Right atrium auricular region (tissue), 2 donors: ENCODE results near the gene KRT76. TPM values are rescaled to one million over a fixed set of nuclear protein-coding genes. Genes with fewer than 3 reads are reported as not detected.
A peak's percentile ranks its signal among the peaks of the same experiment; 100 is the strongest.

ENCODE experiments used
- DNase-seq: peaks from one replicate; pipeline ENCODE4 v3.0.0-alpha.2; 2019; ENCODE audit warnings: low spot score
- H3K27ac ChIP-seq, 2 donors: fragments of 200-600 bp; sonication (generic); 1 replicate in 1 of 2; 2 replicates in 1 of 2; pipeline ENCODE4 v1.5.1; 2016 to 2019
- H3K27me3 ChIP-seq, 2 donors: fragments of 200-600 bp; sonication (generic); one replicate each; pipeline versions ENCODE4 v1.5.1 to v1.6.0; 2017 to 2019
- H3K36me3 ChIP-seq: fragments of 200-600 bp; sonication (generic); one replicate; pipeline ENCODE4 v1.5.1; 2016
- H3K4me1 ChIP-seq, 2 donors: fragments of 200-600 bp; sonication (generic); one replicate each; pipeline versions ENCODE4 v1.5.1 to v1.6.0; 2017 to 2019
- H3K4me3 ChIP-seq, 2 donors: fragments of 200-600 bp; sonication (generic); 1 replicate in 1 of 2; 2 replicates in 1 of 2; pipeline ENCODE4 v1.5.1; 2017 to 2019; ENCODE audit warnings: mild to moderate bottlenecking in 1 of 2, moderate library complexity in 1 of 2
- H3K9me3 ChIP-seq, 2 donors: fragments of 200-600 bp; sonication (generic); one replicate each; pipeline ENCODE4 v1.5.1; 2019
- total RNA-seq, 2 donors: library from RNA; depleted of rRNA; stranded (reverse); fragments of >200 nt; gene quantifications; one replicate each; pipeline ENCODE4 v1.1.0, GENCODE V29; 2016
- TF ChIP-seq, protein P1 (sequence below), 2 donors: fragments of 200-600 bp; sonication (generic); IDR thresholded peaks; one replicate each; pipeline ENCODE4 v1.5.1; 2019; ENCODE audit warnings: antibody characterized with exemption in 2 of 2

Gene KRT76
- total RNA-seq, 2 donors from 2014 or later = not detected

- TF ChIP-seq, protein P1, sequence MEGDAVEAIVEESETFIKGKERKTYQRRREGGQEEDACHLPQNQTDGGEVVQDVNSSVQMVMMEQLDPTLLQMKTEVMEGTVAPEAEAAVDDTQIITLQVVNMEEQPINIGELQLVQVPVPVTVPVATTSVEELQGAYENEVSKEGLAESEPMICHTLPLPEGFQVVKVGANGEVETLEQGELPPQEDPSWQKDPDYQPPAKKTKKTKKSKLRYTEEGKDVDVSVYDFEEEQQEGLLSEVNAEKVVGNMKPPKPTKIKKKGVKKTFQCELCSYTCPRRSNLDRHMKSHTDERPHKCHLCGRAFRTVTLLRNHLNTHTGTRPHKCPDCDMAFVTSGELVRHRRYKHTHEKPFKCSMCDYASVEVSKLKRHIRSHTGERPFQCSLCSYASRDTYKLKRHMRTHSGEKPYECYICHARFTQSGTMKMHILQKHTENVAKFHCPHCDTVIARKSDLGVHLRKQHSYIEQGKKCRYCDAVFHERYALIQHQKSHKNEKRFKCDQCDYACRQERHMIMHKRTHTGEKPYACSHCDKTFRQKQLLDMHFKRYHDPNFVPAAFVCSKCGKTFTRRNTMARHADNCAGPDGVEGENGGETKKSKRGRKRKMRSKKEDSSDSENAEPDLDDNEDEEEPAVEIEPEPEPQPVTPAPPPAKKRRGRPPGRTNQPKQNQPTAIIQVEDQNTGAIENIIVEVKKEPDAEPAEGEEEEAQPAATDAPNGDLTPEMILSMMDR (IDR thresholded peaks at IDR 0.05) = no peak
- H3K4me3 ChIP-seq = no peak overlapping the region
- no peak overlapping the region for H3K27ac ChIP-seq
- H3K9me3 ChIP-seq = no peaks in the 10 kb centered on the region
- H3K27me3 ChIP-seq = no peaks in the 10 kb centered on the region
- H3K36me3 ChIP-seq = no peaks in the 10 kb centered on the region
- peaks cover 0 to 9% of the 10 kb centered on the region in 2 donors for H3K4me1 ChIP-seq
- no peak for DNase-seq
These were observed 15.3 kb upstream of the KRT76 start for GRCh38 chr12:52792185-52793029.

DNA sequence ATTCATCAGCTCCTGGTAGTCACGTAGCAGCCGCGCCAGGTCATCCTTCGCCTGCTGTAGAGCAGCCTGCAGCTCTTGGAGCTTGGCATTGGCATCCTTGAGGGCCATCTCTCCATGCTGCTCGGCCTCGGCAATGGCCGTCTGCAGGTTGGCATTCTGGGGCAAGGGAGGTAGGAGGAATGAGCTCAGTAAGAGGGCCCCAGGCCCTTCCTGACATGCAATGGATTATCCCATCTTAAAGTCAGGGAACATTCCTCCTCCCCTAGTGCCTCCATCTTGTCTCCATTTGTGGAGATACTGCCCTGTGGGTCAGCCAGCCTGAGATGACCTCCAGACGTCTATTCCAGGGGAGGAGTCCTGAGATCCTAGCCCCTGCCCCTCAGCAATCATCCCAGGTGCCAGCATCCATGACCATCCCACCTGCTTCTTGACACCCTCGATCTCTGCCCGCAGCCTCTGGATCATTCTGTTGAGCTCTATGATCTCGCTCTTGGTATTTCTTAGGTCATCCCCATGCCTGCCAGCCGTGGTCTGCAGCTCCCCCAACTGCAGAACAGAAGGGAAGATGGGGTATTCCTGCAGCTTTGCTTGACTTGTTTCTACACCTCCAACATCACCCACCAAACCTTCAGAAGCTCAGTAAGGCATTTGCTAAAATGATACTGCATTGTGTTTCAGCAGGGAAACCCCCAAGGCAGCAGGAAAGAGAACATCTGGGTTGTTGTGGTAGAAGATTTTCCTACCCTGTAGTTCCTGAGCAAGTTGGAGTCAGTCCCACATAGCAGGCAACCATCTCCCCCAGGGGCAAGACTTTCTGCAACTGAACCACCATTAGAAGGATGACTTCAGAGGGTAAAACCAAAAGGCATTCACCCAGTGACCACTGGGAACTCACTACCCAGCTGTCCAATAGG, 14.4 kb upstream of the KRT76 start:
- H3K9me3 ChIP-seq = no peaks in the 10 kb centered on the region
- TF ChIP-seq, protein P1 (IDR thresholded peaks at IDR 0.05) = no peak
- no peak overlapping the region for H3K27ac ChIP-seq
- no peak for DNase-seq
- peaks cover 0 to 9% of the 10 kb centered on the region in 2 donors for H3K4me1 ChIP-seq
- no peaks in the 10 kb centered on the region for H3K27me3 ChIP-seq
- H3K4me3 ChIP-seq = no peak overlapping the region
- no peaks in the 10 kb centered on the region for H3K36me3 ChIP-seq

DNA sequence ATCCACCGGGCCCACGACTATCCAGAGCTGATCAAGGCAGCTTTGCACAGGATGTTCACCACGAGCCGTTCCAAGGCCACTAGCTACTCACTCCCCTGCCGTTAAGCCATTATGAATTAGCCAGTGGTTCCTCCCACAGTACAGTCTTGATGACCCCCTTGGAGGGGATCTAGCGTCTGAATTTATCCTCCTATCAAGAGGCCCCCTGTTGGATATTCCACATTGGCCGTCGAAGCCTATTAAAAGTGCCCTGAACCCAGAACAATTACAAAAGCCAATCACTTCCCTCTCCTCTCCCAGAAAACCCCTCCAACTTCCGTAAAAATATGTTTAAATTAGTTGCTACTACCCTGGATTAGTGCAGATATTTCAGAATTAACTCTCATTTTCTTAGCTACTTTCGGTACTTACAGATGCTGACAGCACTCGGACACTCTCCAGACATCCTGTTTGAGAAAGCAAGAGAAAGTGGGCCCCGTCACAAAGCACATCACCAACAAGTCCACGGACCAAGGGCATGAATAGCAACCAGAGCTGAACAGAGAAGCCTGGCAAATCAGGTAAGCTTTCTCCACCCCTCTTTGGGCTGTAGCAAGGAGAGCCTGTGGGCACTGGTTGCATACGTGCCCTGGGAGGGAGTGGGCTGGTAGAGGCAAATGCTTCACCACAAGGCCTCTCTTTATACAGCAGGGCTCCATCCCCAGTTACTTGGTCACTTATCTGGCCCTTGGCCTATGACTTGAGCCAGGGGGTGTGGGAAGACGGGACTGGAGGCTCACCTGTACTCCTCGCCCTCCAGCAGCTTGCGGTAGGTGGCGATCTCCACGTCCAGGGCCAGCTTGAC, 13.5 kb upstream of the KRT76 start:
- no peak for DNase-seq
- Histone ChIP-seq H3K36me3 (no peaks in the 10 kb centered on the region), H3K27me3 (no peaks in the 10 kb centered on the region), H3K4me1 (peaks cover 0 to 9% of the 10 kb centered on the region in 2 donors), H3K4me3 (peak overlapping the region in 1 of 2 donors; percentile 6), H3K9me3 (no peaks in the 10 kb centered on the region), H3K27ac (no peak overlapping the region)
- TF ChIP-seq, protein P1 (IDR thresholded peaks at IDR 0.05) = no peak

GRCh38 chr12:52789637-52790426, 12.7 kb upstream of the KRT76 start:
- no peaks in the 10 kb centered on the region for H3K9me3 ChIP-seq
- H3K27me3 ChIP-seq = no peaks in the 10 kb centered on the region
- H3K36me3 ChIP-seq = no peaks in the 10 kb centered on the region
- no peak for DNase-seq
- no peak overlapping the region for H3K27ac ChIP-seq
- peak overlapping the region in 1 of 2 donors; percentile 6 for H3K4me3 ChIP-seq
- peaks cover 0 to 9% of the 10 kb centered on the region in 2 donors for H3K4me1 ChIP-seq
- TF ChIP-seq, protein P1 (IDR thresholded peaks at IDR 0.05) = no peak
